GM12892 (cell line): Measurements from ENCODE around the gene SLC6A8.

Experiments used
- POLR2A ChIP-seq: IDR thresholded peaks from 2 replicates; pipeline ENCODE4 v1.6.1; 2011; ENCODE audit warnings: low read depth, low read length, control low read depth
- POLR2AphosphoS5 ChIP-seq: IDR thresholded peaks from 2 replicates; pipeline ENCODE4 v1.6.1; 2011; ENCODE audit warnings: low read depth, low read length, control low read depth
- TAF1 ChIP-seq: IDR thresholded peaks from 2 replicates; pipeline ENCODE4 v1.6.1; 2011; ENCODE audit warnings: low read depth, mild to moderate bottlenecking, control low read depth, low read length, borderline replicate concordance

DNA sequence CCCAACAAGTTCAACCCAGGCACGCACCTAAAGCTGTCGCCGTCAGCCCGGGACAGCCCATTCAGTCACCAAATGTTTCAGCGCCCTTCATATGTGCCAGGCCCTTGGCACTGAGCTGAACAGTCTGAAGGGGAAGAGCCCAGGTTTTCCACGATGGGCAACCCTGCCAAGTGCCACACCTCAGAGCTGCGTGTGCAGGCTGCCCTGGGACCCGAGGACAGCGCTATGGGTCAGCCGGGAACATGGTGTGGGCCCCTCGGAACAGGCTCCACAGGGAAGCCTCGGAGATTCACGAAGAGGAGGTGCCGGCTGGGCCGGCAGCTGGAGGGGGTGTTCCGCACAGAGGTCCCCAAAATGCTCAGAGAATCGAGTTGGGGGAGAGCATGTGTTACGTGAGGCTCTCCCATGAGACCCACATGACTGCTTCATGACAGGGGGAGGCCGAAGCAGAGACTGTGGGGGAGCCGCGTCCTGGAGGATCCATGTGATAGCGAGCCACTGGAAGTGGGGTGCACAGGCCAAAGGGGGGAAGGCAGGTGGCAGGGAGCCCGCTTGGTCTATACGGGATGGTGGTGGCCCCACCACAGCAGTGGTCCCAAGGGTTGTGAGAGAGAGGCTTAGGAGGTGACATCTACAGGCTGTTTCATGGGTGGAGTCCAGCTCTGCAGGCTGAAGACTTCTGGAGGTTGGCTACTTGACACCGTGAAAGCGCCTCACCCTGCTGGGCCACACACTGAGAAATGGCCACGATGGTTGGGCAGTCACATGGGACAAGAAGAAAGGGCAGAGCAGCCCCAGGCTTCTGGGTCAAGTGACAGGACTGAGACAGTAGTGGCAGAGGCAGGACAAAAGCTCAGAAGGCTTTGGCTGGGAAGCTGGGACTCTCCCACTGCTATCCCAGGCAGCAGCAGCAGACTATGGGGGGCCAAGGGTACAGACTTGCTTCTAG, 22.3 kb downstream of the SLC6A8 start:
- TF ChIP-seq POLR2AphosphoS5 (no peak), POLR2A (no peak), TAF1 (no peak)
